Gastroesophageal sphincter (tissue), 3 donors: Measurements from ENCODE around the gene CHCHD10.

ENCODE experiments used
- EP300 ChIP-seq: sonication (generic); formaldehyde crosslinking; IDR thresholded peaks from one replicate; pipeline ENCODE4 v1.6.1; 2017; ENCODE audit warnings: antibody characterized with exemption, mild to moderate bottlenecking
- TF ChIP-seq, protein P1 (sequence below), 4 experiments: fragments of 200-600 bp in 2 of 4; fragments of 450-650 bp in 2 of 4; sonication (generic) in 1 of 4; IDR thresholded peaks; one replicate each; pipeline ENCODE4 v1.5.1; 2017 to 2019; ENCODE audit warnings: antibody characterized with exemption in 4 of 4, mild to moderate bottlenecking in 2 of 4, moderate library complexity in 2 of 4

DNA sequence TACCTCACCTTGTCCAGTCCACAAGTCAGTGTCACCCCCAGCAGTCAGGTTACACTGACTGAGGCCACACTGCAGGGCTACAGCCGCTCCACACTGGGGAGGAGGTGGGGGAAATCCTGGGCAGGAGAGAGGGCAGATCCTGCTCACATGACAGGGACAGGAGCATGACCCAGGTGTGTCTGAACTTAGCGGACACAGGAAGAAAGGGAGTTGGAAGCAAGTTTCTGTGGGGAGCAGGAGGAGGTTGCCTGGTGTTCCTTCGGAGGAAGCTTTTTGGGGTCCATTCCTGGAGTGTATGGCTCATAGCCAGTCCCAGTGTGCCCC is 10.8 kb upstream of the CHCHD10 start:
- TF ChIP-seq, protein P1, sequence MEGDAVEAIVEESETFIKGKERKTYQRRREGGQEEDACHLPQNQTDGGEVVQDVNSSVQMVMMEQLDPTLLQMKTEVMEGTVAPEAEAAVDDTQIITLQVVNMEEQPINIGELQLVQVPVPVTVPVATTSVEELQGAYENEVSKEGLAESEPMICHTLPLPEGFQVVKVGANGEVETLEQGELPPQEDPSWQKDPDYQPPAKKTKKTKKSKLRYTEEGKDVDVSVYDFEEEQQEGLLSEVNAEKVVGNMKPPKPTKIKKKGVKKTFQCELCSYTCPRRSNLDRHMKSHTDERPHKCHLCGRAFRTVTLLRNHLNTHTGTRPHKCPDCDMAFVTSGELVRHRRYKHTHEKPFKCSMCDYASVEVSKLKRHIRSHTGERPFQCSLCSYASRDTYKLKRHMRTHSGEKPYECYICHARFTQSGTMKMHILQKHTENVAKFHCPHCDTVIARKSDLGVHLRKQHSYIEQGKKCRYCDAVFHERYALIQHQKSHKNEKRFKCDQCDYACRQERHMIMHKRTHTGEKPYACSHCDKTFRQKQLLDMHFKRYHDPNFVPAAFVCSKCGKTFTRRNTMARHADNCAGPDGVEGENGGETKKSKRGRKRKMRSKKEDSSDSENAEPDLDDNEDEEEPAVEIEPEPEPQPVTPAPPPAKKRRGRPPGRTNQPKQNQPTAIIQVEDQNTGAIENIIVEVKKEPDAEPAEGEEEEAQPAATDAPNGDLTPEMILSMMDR (IDR thresholded peaks at IDR 0.05): no peak
- TF ChIP-seq EP300: no peak
